ENCODE data around the gene ADCY10. TPM values are rescaled to one million over a fixed set of nuclear protein-coding genes. Genes with fewer than 3 reads are reported as not detected.

Gene ADCY10
- total and polyA plus RNA-seq, 2 of the 4 experiments (the other 2 are of a cell fraction), result under 0.01 to 0.03 TPM

DNA sequence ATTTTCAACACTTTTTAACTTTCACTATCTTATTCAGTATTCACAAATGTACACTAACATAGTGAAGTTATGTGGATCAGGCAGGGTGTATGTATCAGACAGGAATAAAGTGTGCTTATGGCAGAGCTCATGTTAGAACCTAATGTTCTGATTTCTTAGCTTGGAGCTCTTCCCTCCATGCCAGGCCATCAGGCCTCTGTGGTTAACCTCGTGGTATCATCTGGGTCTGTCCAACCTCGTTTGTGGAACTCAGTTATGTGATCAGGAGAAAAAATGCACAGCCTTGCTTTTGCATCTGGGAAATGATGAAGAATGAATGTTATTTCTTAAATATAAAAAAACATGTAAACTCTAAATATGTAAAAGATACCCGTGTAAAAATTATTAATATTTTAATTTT lies 105.2 kb downstream of the ADCY10 start:
- H3K4me2 ChIP-seq (ENCODE audit: low read depth, low read length), result no peak overlapping the region
- no peak overlapping the region for H2AK9ac ChIP-seq (replicated peaks; ENCODE audit: low read depth, low read length, poor library complexity)
- 0 out of 2 replicates have a peak overlapping the region, but pooled peaks have one; percentile 24 for H3K4ac ChIP-seq (ENCODE audit: low read depth, low read length)
- no peak overlapping the region for H3K56ac ChIP-seq (ENCODE audit: extremely low read depth, insufficient read depth, low read length)
- peak overlapping the region; percentile 38; the same call in 1 of the 2 replicates for H3K23ac ChIP-seq (ENCODE audit: low read depth, low read length)
- no peak overlapping the region for H4K91ac ChIP-seq (ENCODE audit: insufficient read depth, low read depth, low read length)
- H4K8ac ChIP-seq (ENCODE audit: low read depth in 2 of 2, low read length in 2 of 2), result no peak overlapping the region
- H2BK120ac ChIP-seq (ENCODE audit: low read depth, low read length), result peak overlapping the region; percentile 37; the same call in 1 of the 2 replicates
- no peak overlapping the region for H3K27ac ChIP-seq (ENCODE audit: insufficient read depth, low read length)
- no peaks in the 10 kb centered on the region for H3K27me3 ChIP-seq (ENCODE audit: control insufficient read depth, insufficient read depth, low read length)
- H2BK15ac ChIP-seq (ENCODE audit: low read depth, low read length), result no peak overlapping the region
- H2BK20ac ChIP-seq (ENCODE audit: low read depth, low read length), result no peak overlapping the region
- CTCF ChIA-PET, result no interaction called here
- H3K4me1 ChIP-seq (ENCODE audit: control insufficient read depth, insufficient read depth, low read length), result peaks cover 8% of the 10 kb centered on the region
- no peak overlapping the region for H3K9ac ChIP-seq (ENCODE audit: low read depth, low read length)
- peak overlapping the region; percentile 67; the same call in 1 of the 2 replicates for H3K14ac ChIP-seq (replicated peaks; ENCODE audit: low read depth, low read length)
- no peaks in the 10 kb centered on the region for H4K20me1 ChIP-seq (ENCODE audit: insufficient read depth, low read length)
- H2AFZ ChIP-seq (replicated peaks; ENCODE audit: low read length, poor library complexity), result no peak overlapping the region
- POLR2A ChIA-PET (ENCODE audit: unreplicated experiment), result interaction anchor here (0.6 kb wide), 1 partner anchor 95 kb away, joined by 4 read pairs; no protein-coding TSS in a partner anchor
- ATAC-seq (ENCODE audit: low read depth) (no peak), DNase-seq (no peak)
- no peak for TF ChIP-seq MAZ (IDR thresholded peaks at IDR 0.05; ENCODE audit: borderline replicate concordance, low read depth, low read length)
- H3K79me1 ChIP-seq (ENCODE audit: low read depth in 1 of 2, low read length in 2 of 2), result 0 out of 4 replicates have a peak, but pooled peaks cover 0 to 5% of the 10 kb centered on the region in 2 experiments
- dilution Hi-C loops (cut with HindIII; ENCODE audit: low sequenced_read_pairs, unreplicated experiment) (no loop called here), intact Hi-C loops (cut with micrococcal nuclease) (loop anchor here (10.0 kb wide), 2 partner anchors 204 to 584 kb away; partner anchors contain the start of gene POU2F1), in situ Hi-C loops (cut with MboI; ENCODE audit: low sequenced_read_pairs) (no loop called here)
- WGBS, 2 experiments (ENCODE audit: extremely low coverage in 2 of 2, insufficient read length in 1 of 2), result no CpG with 5 or more reads among the region's 3 CpGs
- BruUV-seq (replicated peaks), result no TSS peak
- H3K36me3 ChIP-seq (ENCODE audit: control insufficient read depth, insufficient read depth, low read length), result no peaks in the 10 kb centered on the region
- no peak overlapping the region for H2AK5ac ChIP-seq (ENCODE audit: low read depth, low read length)
- H2BK5ac ChIP-seq (ENCODE audit: low read depth, low read length, poor library complexity, severe bottlenecking), result no peak overlapping the region
- H3K9me3 ChIP-seq (ENCODE audit: control insufficient read depth, insufficient read depth, low read length), result no peaks in the 10 kb centered on the region
- peaks cover 12% of the 10 kb centered on the region for H3K9me1 ChIP-seq (ENCODE audit: insufficient read depth, low read length)
- no peak overlapping the region for H3K18ac ChIP-seq (ENCODE audit: low read depth, low read length)
- no peak overlapping the region for H3K4me3 ChIP-seq (ENCODE audit: insufficient read depth, low read depth, low read length)
- H4K5ac ChIP-seq (ENCODE audit: low read depth, low read length), result no peak overlapping the region

Measured in IMR-90 (cell line).